ENCODE measurements around the gene ST7L. TPM values are rescaled to one million over a fixed set of nuclear protein-coding genes. Genes with fewer than 3 reads are reported as not detected.

ST7L gene
- total RNA-seq, 1 donor from 2014 or later = 14.8 TPM

DNA sequence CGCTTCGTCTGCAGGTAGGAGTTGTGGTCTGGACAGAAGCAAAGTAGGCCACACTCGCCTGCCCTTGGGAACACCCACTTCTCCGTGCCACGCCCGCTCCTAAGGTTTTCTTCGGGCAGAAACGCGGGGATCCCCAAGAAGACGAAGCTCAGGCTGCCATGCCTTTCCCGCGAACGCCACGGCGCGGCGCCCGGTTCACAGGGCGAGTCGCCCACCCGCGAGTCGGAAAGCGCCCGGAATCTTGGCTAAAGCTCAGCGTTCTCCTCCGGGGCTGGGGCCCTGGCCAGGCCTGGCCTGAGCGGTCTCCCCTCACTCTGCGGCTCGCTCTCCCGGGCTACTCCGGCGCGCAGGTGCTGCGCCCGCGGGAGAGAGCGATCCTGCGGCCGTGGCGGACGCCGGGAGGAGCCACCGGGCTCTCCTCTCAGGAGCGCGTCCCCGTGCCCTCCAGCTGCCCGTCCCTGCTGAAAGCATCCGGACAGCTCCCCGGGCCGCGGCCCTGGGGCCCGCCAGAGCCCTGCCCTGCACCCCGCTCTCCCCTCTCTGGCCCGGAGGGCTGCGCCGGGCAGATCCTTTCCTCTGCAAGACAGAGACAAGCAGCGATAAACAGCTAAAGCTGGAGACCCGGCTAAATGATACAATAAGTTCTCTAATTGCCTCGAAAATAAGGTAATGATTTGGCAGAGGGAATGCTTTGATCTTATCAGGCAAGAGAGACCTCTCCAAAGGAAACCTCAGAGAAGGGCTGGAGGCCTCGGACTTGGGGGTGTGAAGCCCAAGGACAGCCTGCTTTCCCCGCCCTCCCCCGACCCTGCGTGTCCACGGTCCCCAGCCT is 116.9 kb downstream of the ST7L start:
- Histone ChIP-seq H2AFZ (ENCODE audit: low read depth, low read length) (peak overlapping the region; percentile 76), H3K4me2 (ENCODE audit: low read length) (peak overlapping the region; percentile 94), H4K20me1 (ENCODE audit: insufficient read depth, low read length) (peaks cover 11% of the 10 kb centered on the region), H3K79me2 (ENCODE audit: insufficient read depth, low read length) (no peaks in the 10 kb centered on the region), H3K9me3 (ENCODE audit: insufficient read depth, low read depth, low read length) (no peaks in the 10 kb centered on the region), H3K4me1 (ENCODE audit: insufficient read depth, low read length) (peaks cover 4% of the 10 kb centered on the region), H3K27ac (ENCODE audit: low read depth, low read length) (no peak overlapping the region), H3K4me3 (ENCODE audit: insufficient read depth, low read depth, low read length) (peak overlapping the region; percentile 45), H3K36me3 (ENCODE audit: insufficient read depth, low read length) (no peaks in the 10 kb centered on the region), H3K9ac (ENCODE audit: low read length) (peak overlapping the region; percentile 56), H3K27me3 (ENCODE audit: insufficient read depth, low read length) (peaks cover 57% of the 10 kb centered on the region)
- no peaks in the 10 kb centered on the region for H3K9me3 Mint-ChIP-seq (ENCODE audit: unreplicated experiment)
- peak overlapping the region; percentile 79 for H3K4me3 Mint-ChIP-seq (ENCODE audit: unreplicated experiment)
- peaks cover 47% of the 10 kb centered on the region for H3K27me3 Mint-ChIP-seq (ENCODE audit: low read depth, unreplicated experiment)
- peak; percentile 41 for DNase-seq (ENCODE audit: low read depth)
- no peaks in the 10 kb centered on the region for H3K36me3 Mint-ChIP-seq (ENCODE audit: low read depth, unreplicated experiment)
- peaks cover 21% of the 10 kb centered on the region for H3K4me1 Mint-ChIP-seq (ENCODE audit: low read depth, unreplicated experiment)
- no peak overlapping the region for H3K27ac Mint-ChIP-seq (ENCODE audit: unreplicated experiment)
- no peak for FAIRE-seq
- TF ChIP-seq, protein P1, sequence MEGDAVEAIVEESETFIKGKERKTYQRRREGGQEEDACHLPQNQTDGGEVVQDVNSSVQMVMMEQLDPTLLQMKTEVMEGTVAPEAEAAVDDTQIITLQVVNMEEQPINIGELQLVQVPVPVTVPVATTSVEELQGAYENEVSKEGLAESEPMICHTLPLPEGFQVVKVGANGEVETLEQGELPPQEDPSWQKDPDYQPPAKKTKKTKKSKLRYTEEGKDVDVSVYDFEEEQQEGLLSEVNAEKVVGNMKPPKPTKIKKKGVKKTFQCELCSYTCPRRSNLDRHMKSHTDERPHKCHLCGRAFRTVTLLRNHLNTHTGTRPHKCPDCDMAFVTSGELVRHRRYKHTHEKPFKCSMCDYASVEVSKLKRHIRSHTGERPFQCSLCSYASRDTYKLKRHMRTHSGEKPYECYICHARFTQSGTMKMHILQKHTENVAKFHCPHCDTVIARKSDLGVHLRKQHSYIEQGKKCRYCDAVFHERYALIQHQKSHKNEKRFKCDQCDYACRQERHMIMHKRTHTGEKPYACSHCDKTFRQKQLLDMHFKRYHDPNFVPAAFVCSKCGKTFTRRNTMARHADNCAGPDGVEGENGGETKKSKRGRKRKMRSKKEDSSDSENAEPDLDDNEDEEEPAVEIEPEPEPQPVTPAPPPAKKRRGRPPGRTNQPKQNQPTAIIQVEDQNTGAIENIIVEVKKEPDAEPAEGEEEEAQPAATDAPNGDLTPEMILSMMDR (IDR thresholded peaks at IDR 0.05; ENCODE audit: insufficient read depth, low read depth, low read length) = peak; percentile 52
- TF ChIP-seq EZH2 (IDR thresholded peaks at IDR 0.05; ENCODE audit: insufficient read depth, low read length) = peak; percentile 38

DNA sequence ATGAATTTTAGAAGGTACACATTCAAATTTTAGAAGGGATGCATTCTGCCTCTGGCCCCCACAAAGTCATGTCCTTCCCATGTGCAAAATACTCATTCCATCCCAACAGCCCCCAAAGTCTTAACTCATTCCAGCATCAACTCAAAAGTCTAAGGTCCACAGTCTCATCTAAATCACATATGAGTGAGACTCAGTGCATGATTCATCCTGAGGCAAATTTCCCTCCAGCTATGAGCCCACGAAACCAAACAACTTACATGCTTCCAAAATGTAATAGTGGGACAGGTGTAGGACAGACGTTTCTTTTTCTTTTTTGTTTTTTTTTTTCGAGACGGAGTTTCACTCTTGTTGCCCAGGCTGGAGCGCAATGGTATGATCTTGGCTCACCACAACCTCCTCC is 122.7 kb downstream of the ST7L start:
- H3K27me3 ChIP-seq (ENCODE audit: insufficient read depth, low read length) = peaks cover 11% of the 10 kb centered on the region
- peaks cover 4% of the 10 kb centered on the region for H3K36me3 Mint-ChIP-seq (ENCODE audit: low read depth, unreplicated experiment)
- FAIRE-seq = no peak

More for the DNA sequence above, 122.7 kb downstream of the ST7L start:
- Mint-ChIP-seq H3K27ac (ENCODE audit: unreplicated experiment) (no peak overlapping the region), H3K9me3 (ENCODE audit: unreplicated experiment) (peaks cover 2% of the 10 kb centered on the region), H3K4me1 (ENCODE audit: low read depth, unreplicated experiment) (no peaks in the 10 kb centered on the region), H3K4me3 (ENCODE audit: unreplicated experiment) (no peak overlapping the region), H3K27me3 (ENCODE audit: low read depth, unreplicated experiment) (peaks cover 14% of the 10 kb centered on the region)
- DNase-seq (ENCODE audit: low read depth) = no peak
- no peaks in the 10 kb centered on the region for H3K9me3 ChIP-seq (ENCODE audit: insufficient read depth, low read depth, low read length)
- H3K9ac ChIP-seq (ENCODE audit: low read length) = no peak overlapping the region
- H4K20me1 ChIP-seq (ENCODE audit: insufficient read depth, low read length) = no peaks in the 10 kb centered on the region
- no peak for TF ChIP-seq EZH2 (IDR thresholded peaks at IDR 0.05; ENCODE audit: insufficient read depth, low read length)
- TF ChIP-seq, protein P1 (IDR thresholded peaks at IDR 0.05; ENCODE audit: insufficient read depth, low read depth, low read length) = no peak
- no peak overlapping the region for H2AFZ ChIP-seq (ENCODE audit: low read depth, low read length)
- no peak overlapping the region for H3K27ac ChIP-seq (ENCODE audit: low read depth, low read length)
- no peak overlapping the region for H3K4me2 ChIP-seq (ENCODE audit: low read length)
- no peaks in the 10 kb centered on the region for H3K79me2 ChIP-seq (ENCODE audit: insufficient read depth, low read length)
- H3K36me3 ChIP-seq (ENCODE audit: insufficient read depth, low read length) = no peaks in the 10 kb centered on the region
- H3K4me3 ChIP-seq (ENCODE audit: insufficient read depth, low read depth, low read length) = no peak overlapping the region
- H3K4me1 ChIP-seq (ENCODE audit: insufficient read depth, low read length) = no peaks in the 10 kb centered on the region

All from astrocyte (in vitro differentiated cells and primary cell).